Measurements from ENCODE around the gene SLC12A4. TPM values are rescaled to one million over a fixed set of nuclear protein-coding genes. Genes with fewer than 3 reads are reported as not detected.
"Not testable (repeated sequence)": the region's sequence is repeated elsewhere in the genome, so short reads cannot be mapped to it uniquely, and the experiment has no call there.

Gene SLC12A4
- polyA plus RNA-seq, 1 donor (not counting 4 experiments of a cell fraction or from before 2014, with no cell fraction given), result 59.3 TPM

GRCh38 chr16:68013440-68013839 lies 45.0 kb upstream of the SLC12A4 start:
- Histone ChIP-seq H3K9me1 (ENCODE audit: control insufficient read depth, extremely low read depth, insufficient read depth, low read length) (no peaks in the 10 kb centered on the region), H3K27ac (ENCODE audit: control insufficient read depth, insufficient read depth, low read length) (peak overlapping the region; percentile 20), H3K79me2 (ENCODE audit: control insufficient read depth, insufficient read depth, low read length) (no peaks in the 10 kb centered on the region), H3K9ac (ENCODE audit: control insufficient read depth, extremely low read depth, insufficient read depth, low read length) (no peak overlapping the region), H3K9me3 (ENCODE audit: control insufficient read depth, low read depth, low read length) (no peaks in the 10 kb centered on the region), H3K4me2 (ENCODE audit: control insufficient read depth, extremely low read depth, insufficient read depth, low read depth, low read length) (no peak overlapping the region), H3K4me3 (ENCODE audit: control insufficient read depth in 2 of 3, extremely low read depth in 1 of 3, insufficient read depth in 2 of 3, low read depth in 1 of 3, low read length in 3 of 3) (no peak overlapping the region), H3K27me3 (ENCODE audit: control insufficient read depth, extremely low read depth, insufficient read depth, low read length) (no peaks in the 10 kb centered on the region), H3K4me1 (ENCODE audit: control insufficient read depth, extremely low read depth, insufficient read depth, low read length) (peaks cover 10% of the 10 kb centered on the region), H2AFZ (ENCODE audit: control insufficient read depth, low read length) (peak overlapping the region; percentile 33), H4K20me1 (ENCODE audit: control insufficient read depth, extremely low read depth, insufficient read depth, low read length) (no peaks in the 10 kb centered on the region), H3K36me3 (ENCODE audit: control insufficient read depth in 2 of 2, extremely low read depth in 1 of 2, insufficient read depth in 2 of 2, low read length in 2 of 2) (no peaks in the 10 kb centered on the region)
- no peak for DNase-seq (ENCODE audit: low read depth, low spot score)
- no peak for TF ChIP-seq CTCF (optimal IDR thresholded peaks at IDR 0.05 in 1 of 3, IDR thresholded peaks at IDR 0.05 in 1 of 3, conservative IDR thresholded peaks at IDR 0.05 in 1 of 3; ENCODE audit: extremely low read depth in 1 of 3, insufficient read depth in 2 of 3, low read length in 3 of 3)
- no peak for TF ChIP-seq EZH2 (IDR thresholded peaks at IDR 0.05; ENCODE audit: low read length)
- dilution Hi-C loops (cut with MboI; ENCODE audit: extremely low pct_ligation_motif_present, low sequenced_read_pairs), result no loop called here
- peak; percentile 84 for FAIRE-seq

GRCh38 chr16:68009872-68010271 lies 41.4 kb upstream of the SLC12A4 start:
- H3K9me3 ChIP-seq (ENCODE audit: control insufficient read depth, low read depth, low read length); H4K20me1 ChIP-seq (ENCODE audit: control insufficient read depth, extremely low read depth, insufficient read depth, low read length); H3K79me2 ChIP-seq (ENCODE audit: control insufficient read depth, insufficient read depth, low read length); H2AFZ ChIP-seq (ENCODE audit: control insufficient read depth, low read length); H3K4me3 ChIP-seq (ENCODE audit: control insufficient read depth in 2 of 3, extremely low read depth in 1 of 3, insufficient read depth in 2 of 3, low read depth in 1 of 3, low read length in 3 of 3); H3K4me2 ChIP-seq (ENCODE audit: control insufficient read depth, extremely low read depth, insufficient read depth, low read depth, low read length); FAIRE-seq; H3K27ac ChIP-seq (ENCODE audit: control insufficient read depth, insufficient read depth, low read length); H3K27me3 ChIP-seq (ENCODE audit: control insufficient read depth, extremely low read depth, insufficient read depth, low read length); dilution Hi-C loops (cut with MboI; ENCODE audit: extremely low pct_ligation_motif_present, low sequenced_read_pairs); H3K9me1 ChIP-seq (ENCODE audit: control insufficient read depth, extremely low read depth, insufficient read depth, low read length); H3K36me3 ChIP-seq (ENCODE audit: control insufficient read depth in 2 of 2, extremely low read depth in 1 of 2, insufficient read depth in 2 of 2, low read length in 2 of 2); H3K9ac ChIP-seq (ENCODE audit: control insufficient read depth, extremely low read depth, insufficient read depth, low read length); DNase-seq (ENCODE audit: low read depth, low spot score): not testable (repeated sequence)
- H3K4me1 ChIP-seq (ENCODE audit: control insufficient read depth, extremely low read depth, insufficient read depth, low read length), result peaks cover 27% of the 10 kb centered on the region

GRCh38 chr16:68009157-68009735 lies 40.8 kb upstream of the SLC12A4 start:
- H4K20me1 ChIP-seq (ENCODE audit: control insufficient read depth, extremely low read depth, insufficient read depth, low read length), result no peaks in the 10 kb centered on the region
- H3K9ac ChIP-seq (ENCODE audit: control insufficient read depth, extremely low read depth, insufficient read depth, low read length), result no peak overlapping the region
- H3K27me3 ChIP-seq (ENCODE audit: control insufficient read depth, extremely low read depth, insufficient read depth, low read length), result no peaks in the 10 kb centered on the region
- no peak overlapping the region for H3K4me2 ChIP-seq (ENCODE audit: control insufficient read depth, extremely low read depth, insufficient read depth, low read depth, low read length)
- no peak overlapping the region for H2AFZ ChIP-seq (ENCODE audit: control insufficient read depth, low read length)
- peaks cover 30% of the 10 kb centered on the region for H3K4me1 ChIP-seq (ENCODE audit: control insufficient read depth, extremely low read depth, insufficient read depth, low read length)
- dilution Hi-C loops (cut with MboI; ENCODE audit: extremely low pct_ligation_motif_present, low sequenced_read_pairs), result no loop called here
- H3K79me2 ChIP-seq (ENCODE audit: control insufficient read depth, insufficient read depth, low read length), result no peaks in the 10 kb centered on the region
- TF ChIP-seq EZH2 (IDR thresholded peaks at IDR 0.05; ENCODE audit: low read length), result no peak
- TF ChIP-seq CTCF (optimal IDR thresholded peaks at IDR 0.05 in 1 of 3, IDR thresholded peaks at IDR 0.05 in 1 of 3, conservative IDR thresholded peaks at IDR 0.05 in 1 of 3; ENCODE audit: extremely low read depth in 1 of 3, insufficient read depth in 2 of 3, low read length in 3 of 3), result no peak
- no peaks in the 10 kb centered on the region for H3K9me3 ChIP-seq (ENCODE audit: control insufficient read depth, low read depth, low read length)
- no peak overlapping the region for H3K27ac ChIP-seq (ENCODE audit: control insufficient read depth, insufficient read depth, low read length)
- H3K4me3 ChIP-seq (ENCODE audit: control insufficient read depth in 2 of 3, extremely low read depth in 1 of 3, insufficient read depth in 2 of 3, low read depth in 1 of 3, low read length in 3 of 3), result no peak overlapping the region
- DNase-seq (ENCODE audit: low read depth, low spot score), result no peak
- no peak for FAIRE-seq
- no peaks in the 10 kb centered on the region for H3K9me1 ChIP-seq (ENCODE audit: control insufficient read depth, extremely low read depth, insufficient read depth, low read length)
- no peaks in the 10 kb centered on the region for H3K36me3 ChIP-seq (ENCODE audit: control insufficient read depth in 2 of 2, extremely low read depth in 1 of 2, insufficient read depth in 2 of 2, low read length in 2 of 2)

All from keratinocyte (primary cell).